ENCODE measurements around the gene LTB. TPM values are rescaled to one million over a fixed set of nuclear protein-coding genes. Genes with fewer than 3 reads are reported as not detected.

Gene LTB
- total RNA-seq, 1 donor from 2014 or later, result 0.25 TPM

- Histone ChIP-seq H3K4me1 (peaks cover 2% of the 10 kb centered on the region), H3K36me3 (peaks cover 98% of the 10 kb centered on the region), H3K4me3 (no peak overlapping the region), H3K27ac (replicated peaks) (no peak overlapping the region), H3K27me3 (ENCODE audit: low read depth) (no peaks in the 10 kb centered on the region), H3K9me3 (replicated peaks) (no peaks in the 10 kb centered on the region)
- DNase-seq, result no peak
- TF ChIP-seq CTCF (IDR thresholded peaks at IDR 0.05; ENCODE audit: borderline replicate concordance), result no peak
- intact Hi-C loops (cut with micrococcal nuclease), result no loop called here
Observed at GRCh38 chr6:31627690-31628287, 45.6 kb upstream of the LTB start.

GRCh38 chr6:31626952-31627351 is 44.7 kb upstream of the LTB start:
- Histone ChIP-seq H3K9me3 (replicated peaks) (no peaks in the 10 kb centered on the region), H3K27me3 (ENCODE audit: low read depth) (no peaks in the 10 kb centered on the region), H3K4me3 (no peak overlapping the region), H3K27ac (replicated peaks) (no peak overlapping the region), H3K36me3 (peaks cover 92% of the 10 kb centered on the region), H3K4me1 (peaks cover 11% of the 10 kb centered on the region)
- no peak for DNase-seq
- TF ChIP-seq CTCF (IDR thresholded peaks at IDR 0.05; ENCODE audit: borderline replicate concordance), result no peak
- intact Hi-C loops (cut with micrococcal nuclease), result no loop called here

- Histone ChIP-seq H3K36me3 (peaks cover 63% of the 10 kb centered on the region), H3K4me3 (no peak overlapping the region), H3K4me1 (peaks cover 31% of the 10 kb centered on the region), H3K9me3 (replicated peaks) (no peaks in the 10 kb centered on the region), H3K27me3 (ENCODE audit: low read depth) (no peaks in the 10 kb centered on the region), H3K27ac (replicated peaks) (no peak overlapping the region)
- no peak for TF ChIP-seq CTCF (IDR thresholded peaks at IDR 0.05; ENCODE audit: borderline replicate concordance)
- no peak for DNase-seq
- intact Hi-C loops (cut with micrococcal nuclease), result no loop called here
Observed at GRCh38 chr6:31624070-31624469, 41.8 kb upstream of the LTB start.

- peak overlapping the region; percentile 89 for H3K4me3 ChIP-seq
- intact Hi-C loops (cut with micrococcal nuclease), result no loop called here
- H3K27ac ChIP-seq (replicated peaks), result no peak overlapping the region
- DNase-seq, result no peak
- TF ChIP-seq CTCF (IDR thresholded peaks at IDR 0.05; ENCODE audit: borderline replicate concordance), result no peak
- no peaks in the 10 kb centered on the region for H3K9me3 ChIP-seq (replicated peaks)
- no peaks in the 10 kb centered on the region for H3K27me3 ChIP-seq (ENCODE audit: low read depth)
- peaks cover 31% of the 10 kb centered on the region for H3K4me1 ChIP-seq
- H3K36me3 ChIP-seq, result peaks cover 49% of the 10 kb centered on the region
Observed at GRCh38 chr6:31622684-31623091, 40.5 kb upstream of the LTB start.

- peaks cover 42% of the 10 kb centered on the region for H3K36me3 ChIP-seq
Observed at GRCh38 chr6:31621991-31622390, 39.8 kb upstream of the LTB start.

More at GRCh38 chr6:31621991-31622390, 39.8 kb upstream of the LTB start:
- Histone ChIP-seq H3K27ac (replicated peaks) (peak overlapping the region; percentile 96), H3K4me1 (peaks cover 31% of the 10 kb centered on the region), H3K4me3 (peak overlapping the region; percentile 89), H3K9me3 (replicated peaks) (no peaks in the 10 kb centered on the region), H3K27me3 (ENCODE audit: low read depth) (no peaks in the 10 kb centered on the region)
- no peak for DNase-seq
- no peak for TF ChIP-seq CTCF (IDR thresholded peaks at IDR 0.05; ENCODE audit: borderline replicate concordance)
- intact Hi-C loops (cut with micrococcal nuclease), result no loop called here

Data from left ventricle myocardium inferior (tissue), 1 donor.